ENCODE data around the gene IRF9.
A peak's percentile ranks its signal among the peaks of the same experiment; 100 is the strongest.

The IRF9 gene

DNA sequence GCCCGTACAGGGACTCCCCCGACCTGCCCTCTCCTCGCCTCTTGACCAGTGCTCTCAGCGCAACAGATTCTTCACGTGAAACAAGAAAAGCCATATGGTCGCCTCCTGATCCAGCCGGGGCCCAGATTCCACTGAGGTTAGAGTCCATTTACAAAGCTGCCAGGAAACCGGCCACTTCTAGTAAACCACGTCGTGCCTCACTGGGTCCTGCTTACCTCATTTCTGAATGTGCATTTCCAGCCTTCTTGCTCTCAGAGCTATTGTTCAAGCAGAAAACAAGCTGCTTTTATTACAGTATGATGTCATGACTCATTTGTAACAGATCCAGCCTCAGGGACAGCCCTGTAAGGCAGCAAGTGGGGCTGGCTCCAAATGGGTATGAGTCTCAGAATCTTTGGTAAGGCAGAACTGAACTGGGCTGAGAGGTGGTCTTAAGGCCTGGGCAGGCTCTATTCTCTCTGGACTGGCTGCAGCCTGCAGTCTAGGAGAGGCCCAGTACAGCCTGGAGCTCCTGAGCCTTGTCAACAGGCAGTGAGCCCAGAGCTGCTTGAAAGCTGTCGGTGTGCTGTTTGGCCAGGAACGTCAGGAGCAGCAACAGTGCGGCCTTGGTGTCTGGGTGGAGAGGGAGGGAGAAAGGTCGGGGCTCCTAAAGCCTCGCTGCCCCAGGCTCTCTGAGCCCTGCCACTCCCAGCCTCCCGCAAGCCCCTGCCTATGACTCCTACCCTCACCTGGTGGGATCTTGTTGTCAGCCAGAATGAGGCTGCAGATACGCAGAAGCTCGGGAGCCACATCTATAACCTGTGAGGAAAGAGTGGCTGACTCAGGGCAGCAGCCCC, 19.1 kb downstream of the IRF9 start:
- Histone ChIP-seq H3K36me3 (ENCODE audit: insufficient read depth, insufficient read length, low read length) (peaks cover 83% of the 10 kb centered on the region), H3K27me3 (ENCODE audit: insufficient read depth, insufficient read length) (no peaks in the 10 kb centered on the region), H3K4me1 (ENCODE audit: insufficient read depth, insufficient read length) (no peaks in the 10 kb centered on the region), H3K9me3 (ENCODE audit: insufficient read depth, low read length) (no peaks in the 10 kb centered on the region), H3K9ac (ENCODE audit: insufficient read length, low read depth) (no peak overlapping the region), H3K4me3 (ENCODE audit: insufficient read length, low read depth) (no peak overlapping the region)
- no peak for DNase-seq (ENCODE audit: low read depth, low spot score)
- TF ChIP-seq ZNF274 (IDR thresholded peaks at IDR 0.05; ENCODE audit: low read depth, low read length) (no peak), SUZ12 (IDR thresholded peaks at IDR 0.05; ENCODE audit: extremely low read depth, insufficient read depth, insufficient read length) (no peak), YY1 (IDR thresholded peaks at IDR 0.05; ENCODE audit: insufficient read depth, insufficient read length) (no peak)

DNA sequence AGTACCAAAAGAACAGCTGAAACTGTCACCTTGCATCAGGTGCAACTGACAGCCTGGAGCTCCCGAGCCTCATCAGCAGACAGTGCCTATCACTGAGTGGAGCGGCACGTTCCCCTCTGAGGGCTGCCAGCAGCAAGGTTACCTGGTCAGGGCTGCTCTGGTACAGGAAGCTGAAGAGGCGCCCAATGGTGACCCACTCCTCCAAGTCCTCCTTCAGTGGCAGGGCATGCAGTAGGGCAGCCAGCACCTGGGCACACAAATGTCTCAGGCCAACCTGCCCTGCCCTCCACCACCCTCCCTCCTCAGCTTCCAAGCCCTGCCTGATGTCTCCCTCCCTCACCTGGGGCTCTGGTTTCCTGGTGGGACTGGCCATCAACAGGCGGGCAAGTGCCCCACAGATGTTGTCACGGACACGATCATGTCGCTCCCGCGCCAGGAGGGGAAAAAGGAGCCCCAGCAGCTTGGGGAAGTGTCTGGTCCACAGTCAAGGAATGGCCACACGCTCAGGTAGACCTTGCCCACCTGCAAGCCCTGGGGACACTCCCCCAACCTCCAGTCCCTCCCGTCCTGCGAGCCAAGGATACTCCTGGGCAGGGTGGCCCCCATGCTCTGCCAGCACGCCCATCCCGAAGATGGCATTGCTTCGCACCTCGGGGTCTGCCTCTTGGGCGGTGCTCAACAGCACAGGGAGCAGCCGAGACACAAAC, 20.5 kb downstream of the IRF9 start:
- Histone ChIP-seq H3K4me3 (ENCODE audit: insufficient read length, low read depth) (no peak overlapping the region), H3K36me3 (ENCODE audit: insufficient read depth, insufficient read length, low read length) (peaks cover 96% of the 10 kb centered on the region), H3K4me1 (ENCODE audit: insufficient read depth, insufficient read length) (no peaks in the 10 kb centered on the region), H3K9me3 (ENCODE audit: insufficient read depth, low read length) (no peaks in the 10 kb centered on the region), H3K27me3 (ENCODE audit: insufficient read depth, insufficient read length) (no peaks in the 10 kb centered on the region), H3K9ac (ENCODE audit: insufficient read length, low read depth) (peak overlapping the region; percentile 1)
- no peak for DNase-seq (ENCODE audit: low read depth, low spot score)
- TF ChIP-seq ZNF274 (IDR thresholded peaks at IDR 0.05; ENCODE audit: low read depth, low read length): no peak
- no peak for TF ChIP-seq SUZ12 (IDR thresholded peaks at IDR 0.05; ENCODE audit: extremely low read depth, insufficient read depth, insufficient read length)
- TF ChIP-seq YY1 (IDR thresholded peaks at IDR 0.05; ENCODE audit: insufficient read depth, insufficient read length): no peak

DNA sequence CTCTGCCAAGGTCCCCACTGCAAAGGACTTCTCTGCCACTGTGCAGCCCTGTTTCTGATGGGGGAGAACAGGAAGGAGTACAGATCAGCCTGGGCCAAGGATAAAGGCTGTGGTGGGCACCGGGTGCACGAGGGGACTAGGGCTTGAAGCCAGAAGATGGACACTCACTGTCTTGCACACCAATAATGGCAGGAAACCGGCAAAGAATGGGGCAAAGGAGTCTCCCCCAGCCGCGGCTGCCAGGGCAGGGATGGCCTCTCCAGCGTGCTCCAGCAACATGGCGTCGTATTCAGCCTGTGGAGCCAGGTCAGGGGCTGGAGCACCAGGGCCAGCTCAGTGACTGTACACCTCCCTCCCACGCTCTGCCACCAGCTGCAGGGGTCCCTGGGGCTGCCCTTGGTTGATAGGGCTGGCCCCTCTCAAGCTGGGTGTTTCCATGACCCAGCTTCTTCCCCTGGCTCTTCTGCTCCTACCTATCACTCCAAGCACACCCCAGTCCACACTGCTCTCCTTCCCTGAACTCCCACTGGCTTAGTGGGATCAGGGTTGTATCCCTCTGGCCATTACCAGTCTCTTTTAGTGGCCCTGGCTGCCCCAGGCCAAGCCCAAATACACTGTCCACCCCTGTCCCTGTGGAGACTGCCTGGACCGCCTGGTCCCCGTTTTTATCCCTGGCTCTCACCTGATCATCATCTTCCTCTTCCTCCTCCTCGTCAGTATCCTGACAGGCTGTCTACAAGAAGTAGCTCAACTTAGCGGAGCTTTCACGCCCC, 21.2 kb downstream of the IRF9 start:
- TF ChIP-seq SUZ12 (IDR thresholded peaks at IDR 0.05; ENCODE audit: extremely low read depth, insufficient read depth, insufficient read length): no peak
- TF ChIP-seq YY1 (IDR thresholded peaks at IDR 0.05; ENCODE audit: insufficient read depth, insufficient read length): no peak
- no peak for TF ChIP-seq ZNF274 (IDR thresholded peaks at IDR 0.05; ENCODE audit: low read depth, low read length)
- peaks cover 96% of the 10 kb centered on the region for H3K36me3 ChIP-seq (ENCODE audit: insufficient read depth, insufficient read length, low read length)
- no peaks in the 10 kb centered on the region for H3K27me3 ChIP-seq (ENCODE audit: insufficient read depth, insufficient read length)
- no peak overlapping the region for H3K4me3 ChIP-seq (ENCODE audit: insufficient read length, low read depth)
- no peaks in the 10 kb centered on the region for H3K4me1 ChIP-seq (ENCODE audit: insufficient read depth, insufficient read length)
- H3K9ac ChIP-seq (ENCODE audit: insufficient read length, low read depth): no peak overlapping the region
- DNase-seq (ENCODE audit: low read depth, low spot score): no peak
- H3K9me3 ChIP-seq (ENCODE audit: insufficient read depth, low read length): no peaks in the 10 kb centered on the region

DNA sequence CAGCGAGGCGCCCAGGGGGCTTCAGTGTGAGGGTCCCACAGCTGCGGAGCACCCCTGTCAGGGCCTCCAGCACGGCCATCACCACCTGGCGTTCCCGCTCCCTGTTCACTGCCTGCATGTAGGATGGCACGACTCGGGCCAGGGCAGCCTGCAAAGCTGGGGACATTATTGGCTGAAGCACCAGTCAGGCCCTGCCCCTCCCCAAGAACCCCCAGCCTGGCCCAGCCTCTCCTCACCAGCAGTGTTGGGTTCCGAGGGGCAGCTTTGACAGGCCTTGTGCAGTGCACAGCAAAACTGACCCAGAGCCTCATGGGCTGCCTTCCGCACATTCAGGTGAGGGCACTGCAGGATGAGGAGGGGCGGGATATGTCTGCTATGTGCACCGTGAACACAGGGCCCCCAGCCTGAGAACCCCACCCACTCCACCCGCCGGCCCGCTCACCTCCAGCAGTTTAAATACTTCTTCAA, 22.0 kb downstream of the IRF9 start:
- Histone ChIP-seq H3K4me1 (ENCODE audit: insufficient read depth, insufficient read length) (no peaks in the 10 kb centered on the region), H3K27me3 (ENCODE audit: insufficient read depth, insufficient read length) (no peaks in the 10 kb centered on the region), H3K9ac (ENCODE audit: insufficient read length, low read depth) (no peak overlapping the region), H3K4me3 (ENCODE audit: insufficient read length, low read depth) (no peak overlapping the region), H3K36me3 (ENCODE audit: insufficient read depth, insufficient read length, low read length) (peaks cover 97% of the 10 kb centered on the region), H3K9me3 (ENCODE audit: insufficient read depth, low read length) (no peaks in the 10 kb centered on the region)
- TF ChIP-seq YY1 (IDR thresholded peaks at IDR 0.05; ENCODE audit: insufficient read depth, insufficient read length) (no peak), SUZ12 (IDR thresholded peaks at IDR 0.05; ENCODE audit: extremely low read depth, insufficient read depth, insufficient read length) (no peak), ZNF274 (IDR thresholded peaks at IDR 0.05; ENCODE audit: low read depth, low read length) (no peak)
- DNase-seq (ENCODE audit: low read depth, low spot score): no peak

DNA sequence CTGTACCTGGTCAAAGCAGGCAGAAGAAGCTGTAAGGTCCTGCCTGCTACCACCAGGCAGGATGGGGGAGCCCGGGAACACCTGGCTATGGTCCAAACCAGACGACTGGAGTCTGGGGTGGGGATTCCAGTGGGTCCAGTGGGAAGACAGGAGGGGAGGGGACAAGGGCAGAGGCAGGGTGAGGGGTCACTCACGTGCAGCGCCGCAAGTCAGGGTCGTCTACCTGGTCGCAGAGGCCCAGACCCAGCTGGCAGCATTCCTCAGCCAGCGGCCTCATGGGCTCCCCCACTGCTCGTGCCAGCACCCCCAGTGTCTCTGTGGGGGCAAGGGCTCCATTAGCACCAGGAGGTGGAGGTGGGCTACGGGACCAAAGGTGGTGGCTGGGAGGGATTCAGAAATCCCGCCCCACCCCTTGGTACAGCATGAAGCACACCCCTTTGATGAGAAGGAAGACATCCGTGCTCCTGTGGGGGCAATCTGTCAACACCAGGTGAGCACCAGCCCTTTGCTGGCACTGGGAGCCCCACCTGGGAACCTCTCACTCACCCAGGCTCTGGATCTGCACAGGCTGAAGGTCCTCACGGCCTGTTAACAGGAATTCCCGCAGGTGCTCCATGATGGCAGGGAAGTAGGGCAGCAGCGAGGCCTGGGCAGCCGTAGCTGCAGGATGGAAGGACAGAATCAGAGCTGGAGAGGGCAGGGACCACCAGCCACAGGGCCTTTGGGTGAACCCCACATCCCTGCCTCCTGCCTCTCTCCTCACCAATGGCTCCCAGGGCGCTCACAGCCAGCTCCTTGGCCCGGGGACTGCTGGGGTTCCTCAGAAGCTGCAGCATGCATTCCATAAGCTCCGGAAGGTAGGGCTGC, 23.3 kb downstream of the IRF9 start:
- Histone ChIP-seq H3K4me1 (ENCODE audit: insufficient read depth, insufficient read length) (no peaks in the 10 kb centered on the region), H3K9ac (ENCODE audit: insufficient read length, low read depth) (no peak overlapping the region), H3K36me3 (ENCODE audit: insufficient read depth, insufficient read length, low read length) (peaks cover 84% of the 10 kb centered on the region), H3K9me3 (ENCODE audit: insufficient read depth, low read length) (no peaks in the 10 kb centered on the region), H3K4me3 (ENCODE audit: insufficient read length, low read depth) (no peak overlapping the region), H3K27me3 (ENCODE audit: insufficient read depth, insufficient read length) (no peaks in the 10 kb centered on the region)
- TF ChIP-seq ZNF274 (IDR thresholded peaks at IDR 0.05; ENCODE audit: low read depth, low read length) (no peak), SUZ12 (IDR thresholded peaks at IDR 0.05; ENCODE audit: extremely low read depth, insufficient read depth, insufficient read length) (no peak), YY1 (IDR thresholded peaks at IDR 0.05; ENCODE audit: insufficient read depth, insufficient read length) (no peak)
- no peak for DNase-seq (ENCODE audit: low read depth, low spot score)

DNA sequence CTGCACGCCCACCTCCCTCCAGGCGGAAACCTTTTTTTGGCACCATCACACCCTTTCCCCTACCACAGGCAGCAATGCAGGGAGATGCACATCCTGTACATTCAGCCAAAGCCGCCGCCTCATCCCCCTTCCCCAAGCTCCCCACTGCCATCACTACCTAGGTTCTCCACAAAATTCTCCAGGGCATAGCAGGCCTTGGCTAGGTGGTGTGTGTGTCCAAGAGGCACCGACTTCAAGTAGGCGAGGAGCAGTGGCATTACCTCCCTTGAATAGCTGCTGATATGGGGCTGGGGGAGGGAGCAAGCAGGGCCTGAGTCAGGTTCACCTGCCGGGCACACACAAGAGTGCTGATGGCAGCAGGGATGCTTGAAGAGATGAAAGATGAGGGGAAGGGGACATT, 24.0 kb downstream of the IRF9 start:
- Histone ChIP-seq H3K27me3 (ENCODE audit: insufficient read depth, insufficient read length) (no peaks in the 10 kb centered on the region), H3K4me1 (ENCODE audit: insufficient read depth, insufficient read length) (peaks cover 2% of the 10 kb centered on the region), H3K4me3 (ENCODE audit: insufficient read length, low read depth) (no peak overlapping the region), H3K9ac (ENCODE audit: insufficient read length, low read depth) (no peak overlapping the region), H3K9me3 (ENCODE audit: insufficient read depth, low read length) (no peaks in the 10 kb centered on the region), H3K36me3 (ENCODE audit: insufficient read depth, insufficient read length, low read length) (peaks cover 85% of the 10 kb centered on the region)
- no peak for DNase-seq (ENCODE audit: low read depth, low spot score)
- TF ChIP-seq ZNF274 (IDR thresholded peaks at IDR 0.05; ENCODE audit: low read depth, low read length): no peak
- TF ChIP-seq SUZ12 (IDR thresholded peaks at IDR 0.05; ENCODE audit: extremely low read depth, insufficient read depth, insufficient read length): no peak
- TF ChIP-seq YY1 (IDR thresholded peaks at IDR 0.05; ENCODE audit: insufficient read depth, insufficient read length): no peak
